ENCODE results near the gene OR4D11.

DNA sequence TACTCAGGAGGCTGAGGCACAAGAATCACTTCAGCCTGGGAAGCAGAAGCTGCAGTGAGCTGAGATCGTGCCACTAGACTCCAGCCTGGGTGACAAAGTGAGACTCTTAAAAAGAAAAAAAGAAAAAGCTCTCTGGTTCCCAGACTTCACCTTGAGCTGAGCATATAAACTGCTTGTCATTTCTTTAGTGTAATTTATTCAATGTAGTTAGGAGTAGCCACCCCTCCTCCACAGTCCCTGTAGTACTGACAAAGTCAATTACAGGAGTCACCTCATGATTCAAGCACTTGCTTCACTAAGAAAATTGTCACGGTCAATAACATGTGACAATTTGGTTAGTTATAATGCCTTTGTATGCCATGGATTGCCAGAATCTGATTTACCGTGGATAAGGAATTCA lies 23.0 kb upstream of the OR4D11 start:
- TF ChIP-seq, protein P1, sequence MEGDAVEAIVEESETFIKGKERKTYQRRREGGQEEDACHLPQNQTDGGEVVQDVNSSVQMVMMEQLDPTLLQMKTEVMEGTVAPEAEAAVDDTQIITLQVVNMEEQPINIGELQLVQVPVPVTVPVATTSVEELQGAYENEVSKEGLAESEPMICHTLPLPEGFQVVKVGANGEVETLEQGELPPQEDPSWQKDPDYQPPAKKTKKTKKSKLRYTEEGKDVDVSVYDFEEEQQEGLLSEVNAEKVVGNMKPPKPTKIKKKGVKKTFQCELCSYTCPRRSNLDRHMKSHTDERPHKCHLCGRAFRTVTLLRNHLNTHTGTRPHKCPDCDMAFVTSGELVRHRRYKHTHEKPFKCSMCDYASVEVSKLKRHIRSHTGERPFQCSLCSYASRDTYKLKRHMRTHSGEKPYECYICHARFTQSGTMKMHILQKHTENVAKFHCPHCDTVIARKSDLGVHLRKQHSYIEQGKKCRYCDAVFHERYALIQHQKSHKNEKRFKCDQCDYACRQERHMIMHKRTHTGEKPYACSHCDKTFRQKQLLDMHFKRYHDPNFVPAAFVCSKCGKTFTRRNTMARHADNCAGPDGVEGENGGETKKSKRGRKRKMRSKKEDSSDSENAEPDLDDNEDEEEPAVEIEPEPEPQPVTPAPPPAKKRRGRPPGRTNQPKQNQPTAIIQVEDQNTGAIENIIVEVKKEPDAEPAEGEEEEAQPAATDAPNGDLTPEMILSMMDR (conservative IDR thresholded peaks at IDR 0.05; ENCODE audit: low read length): no peak
- no peak for TF ChIP-seq EZH2phosphoT487 (IDR thresholded peaks at IDR 0.05; ENCODE audit: borderline replicate concordance, low read depth, low read length)

All from OCI-LY7 (cell line).